ENCODE measurements around the gene RBM33.

- TF ChIP-seq, protein P1, sequence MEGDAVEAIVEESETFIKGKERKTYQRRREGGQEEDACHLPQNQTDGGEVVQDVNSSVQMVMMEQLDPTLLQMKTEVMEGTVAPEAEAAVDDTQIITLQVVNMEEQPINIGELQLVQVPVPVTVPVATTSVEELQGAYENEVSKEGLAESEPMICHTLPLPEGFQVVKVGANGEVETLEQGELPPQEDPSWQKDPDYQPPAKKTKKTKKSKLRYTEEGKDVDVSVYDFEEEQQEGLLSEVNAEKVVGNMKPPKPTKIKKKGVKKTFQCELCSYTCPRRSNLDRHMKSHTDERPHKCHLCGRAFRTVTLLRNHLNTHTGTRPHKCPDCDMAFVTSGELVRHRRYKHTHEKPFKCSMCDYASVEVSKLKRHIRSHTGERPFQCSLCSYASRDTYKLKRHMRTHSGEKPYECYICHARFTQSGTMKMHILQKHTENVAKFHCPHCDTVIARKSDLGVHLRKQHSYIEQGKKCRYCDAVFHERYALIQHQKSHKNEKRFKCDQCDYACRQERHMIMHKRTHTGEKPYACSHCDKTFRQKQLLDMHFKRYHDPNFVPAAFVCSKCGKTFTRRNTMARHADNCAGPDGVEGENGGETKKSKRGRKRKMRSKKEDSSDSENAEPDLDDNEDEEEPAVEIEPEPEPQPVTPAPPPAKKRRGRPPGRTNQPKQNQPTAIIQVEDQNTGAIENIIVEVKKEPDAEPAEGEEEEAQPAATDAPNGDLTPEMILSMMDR (conservative IDR thresholded peaks at IDR 0.05; ENCODE audit: low read depth, low read length) = no peak
- no peak for TF ChIP-seq EZH2 (IDR thresholded peaks at IDR 0.05; ENCODE audit: borderline replicate concordance, low read depth, low read length, poor library complexity, severe bottlenecking)
Observed at GRCh38 chr7:155710530-155710929, 66.1 kb downstream of the RBM33 start.
